OCI-LY3 (cell line): ENCODE results near the gene RNF138.
A peak's percentile ranks its signal among the peaks of the same experiment; 100 is the strongest.

Source experiments
- H2AFZ ChIP-seq: fragments of 200-600, 300-600 bp; shearing (Covaris generic); 2 replicates; pipeline ENCODE4 v1.6.0; 2014; ENCODE audit warnings: antibody characterized with exemption, low read depth, low read length
- H3K27ac ChIP-seq: fragments of 200-600, 300-600 bp; sonication (generic); 2 replicates; pipeline ENCODE4 v1.5.1; 2014; ENCODE audit warnings: mild to moderate bottlenecking, low read length, moderate library complexity, mixed read lengths
- H3K27me3 ChIP-seq: fragments of 200-600, 300-600 bp; sonication (generic); 2 replicates; pipeline ENCODE4 v1.6.1; 2014; ENCODE audit warnings: low read depth, low read length, mixed read lengths
- H3K36me3 ChIP-seq: fragments of 200-600, 300-600 bp; sonication (generic); replicated peaks from 2 replicates; pipeline ENCODE3; 2014; ENCODE audit warnings: low read depth, low read length, mixed read lengths
- H3K4me1 ChIP-seq: fragments of 300-600, 200-600 bp; sonication (generic); 2 replicates; pipeline ENCODE4 v1.6.1; 2014; ENCODE audit warnings: low read length, mixed read lengths
- H3K4me2 ChIP-seq: fragments of 200-600, 300-600 bp; sonication (generic); 2 replicates; pipeline ENCODE4 v1.6.1; 2014; ENCODE audit warnings: low read length, mixed read lengths
- H3K4me3 ChIP-seq: fragments of 300-600, 200-600 bp; sonication (generic); 2 replicates; pipeline ENCODE4 v1.5.1; 2014; ENCODE audit warnings: antibody characterized with exemption, mild to moderate bottlenecking, low read length, moderate library complexity
- H3K79me2 ChIP-seq: fragments of 300-600, 200-600 bp; shearing (Covaris generic); 2 replicates; pipeline ENCODE4 v1.6.1; 2014; ENCODE audit warnings: mild to moderate bottlenecking, low read length, mixed read lengths
- H3K9ac ChIP-seq: fragments of 300-600, 200-600 bp; shearing (Covaris generic); 2 replicates; pipeline ENCODE4 v1.6.0; 2014; ENCODE audit warnings: mild to moderate bottlenecking, low read length, moderate library complexity
- H3K9me3 ChIP-seq: fragments of 200-600, 300-600 bp; shearing (Covaris generic); 2 replicates; pipeline ENCODE4 v1.6.1; 2014; ENCODE audit warnings: low read length, mixed read lengths; ENCODE audit not compliant: insufficient read depth
- H4K20me1 ChIP-seq: fragments of 200-600, 300-600 bp; sonication (generic); 2 replicates; pipeline ENCODE4 v1.6.1; 2016; ENCODE audit warnings: low read length, mixed read lengths; ENCODE audit not compliant: insufficient read depth
- EZH2phosphoT487 ChIP-seq: fragments of 200-600 bp; shearing (Covaris generic); IDR thresholded peaks from 2 replicates; pipeline ENCODE4 v1.6.1; 2018; ENCODE audit warnings: antibody characterized with exemption, mixed run types, low read depth
- TF ChIP-seq, protein P1 (sequence below): fragments of 200-600, 300-600 bp; sonication (generic); IDR thresholded peaks from 2 replicates; pipeline ENCODE4 v1.5.1; 2014; ENCODE audit warnings: antibody characterized with exemption, low read length, low read depth

Gene RNF138

GRCh38 chr18:32091724-32092421, at the start of gene RNF138:
RNF138 (plus strand) TSS chr18:32091874; CDS start chr18:32092777, 903 bp downstream.
- Histone ChIP-seq H3K9ac (peak within 1 kb of the TSS; percentile 98), H3K79me2 (peaks cover 44% of the 10 kb centered on the region), H3K4me1 (peaks cover 15% of the 10 kb centered on the region), H3K36me3 (peaks cover 32% of the 10 kb centered on the region), H3K4me2 (peak within 1 kb of the TSS; percentile 85), H3K4me3 (peak within 1 kb of the TSS; percentile 92), H4K20me1 (peaks cover 35% of the 10 kb centered on the region), H3K9me3 (no peaks in the 10 kb centered on the region), H2AFZ (peak within 1 kb of the TSS; percentile 75), H3K27me3 (no peaks in the 10 kb centered on the region), H3K27ac (peak within 1 kb of the TSS; percentile 94)
- TF ChIP-seq EZH2phosphoT487, result no peak
- TF ChIP-seq, protein P1, sequence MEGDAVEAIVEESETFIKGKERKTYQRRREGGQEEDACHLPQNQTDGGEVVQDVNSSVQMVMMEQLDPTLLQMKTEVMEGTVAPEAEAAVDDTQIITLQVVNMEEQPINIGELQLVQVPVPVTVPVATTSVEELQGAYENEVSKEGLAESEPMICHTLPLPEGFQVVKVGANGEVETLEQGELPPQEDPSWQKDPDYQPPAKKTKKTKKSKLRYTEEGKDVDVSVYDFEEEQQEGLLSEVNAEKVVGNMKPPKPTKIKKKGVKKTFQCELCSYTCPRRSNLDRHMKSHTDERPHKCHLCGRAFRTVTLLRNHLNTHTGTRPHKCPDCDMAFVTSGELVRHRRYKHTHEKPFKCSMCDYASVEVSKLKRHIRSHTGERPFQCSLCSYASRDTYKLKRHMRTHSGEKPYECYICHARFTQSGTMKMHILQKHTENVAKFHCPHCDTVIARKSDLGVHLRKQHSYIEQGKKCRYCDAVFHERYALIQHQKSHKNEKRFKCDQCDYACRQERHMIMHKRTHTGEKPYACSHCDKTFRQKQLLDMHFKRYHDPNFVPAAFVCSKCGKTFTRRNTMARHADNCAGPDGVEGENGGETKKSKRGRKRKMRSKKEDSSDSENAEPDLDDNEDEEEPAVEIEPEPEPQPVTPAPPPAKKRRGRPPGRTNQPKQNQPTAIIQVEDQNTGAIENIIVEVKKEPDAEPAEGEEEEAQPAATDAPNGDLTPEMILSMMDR, result no peak

DNA sequence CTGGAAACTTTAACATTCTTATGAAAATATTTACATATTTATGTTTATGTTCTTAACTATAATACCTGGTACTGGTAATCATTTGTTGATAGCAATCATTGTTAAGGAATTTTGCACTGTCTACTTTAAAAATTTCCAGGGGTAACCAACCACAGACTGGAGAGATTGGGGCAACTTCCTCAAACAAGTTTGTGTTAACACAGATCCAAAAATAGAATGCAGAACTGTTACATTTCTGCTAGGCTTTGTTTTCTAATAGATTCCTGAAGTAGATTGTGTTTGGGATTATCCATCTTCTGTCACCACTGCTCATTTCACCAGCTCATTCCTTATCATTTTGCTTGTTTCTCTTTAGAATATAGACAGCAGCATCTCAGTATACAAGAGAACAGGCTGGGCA, 49.3 kb upstream of the RNF138 start:
- no peaks in the 10 kb centered on the region for H3K27me3 ChIP-seq
- no peak overlapping the region for H3K27ac ChIP-seq
- H3K79me2 ChIP-seq, result no peaks in the 10 kb centered on the region
- no peak overlapping the region for H2AFZ ChIP-seq
- H3K9me3 ChIP-seq, result no peaks in the 10 kb centered on the region
- no peak overlapping the region for H3K9ac ChIP-seq
- no peak for TF ChIP-seq EZH2phosphoT487
- TF ChIP-seq, protein P1, result no peak
- peaks cover 12% of the 10 kb centered on the region for H3K4me1 ChIP-seq
- H3K36me3 ChIP-seq, result no peaks in the 10 kb centered on the region
- H3K4me2 ChIP-seq, result no peak overlapping the region
- H3K4me3 ChIP-seq, result no peak overlapping the region
- no peaks in the 10 kb centered on the region for H4K20me1 ChIP-seq

DNA sequence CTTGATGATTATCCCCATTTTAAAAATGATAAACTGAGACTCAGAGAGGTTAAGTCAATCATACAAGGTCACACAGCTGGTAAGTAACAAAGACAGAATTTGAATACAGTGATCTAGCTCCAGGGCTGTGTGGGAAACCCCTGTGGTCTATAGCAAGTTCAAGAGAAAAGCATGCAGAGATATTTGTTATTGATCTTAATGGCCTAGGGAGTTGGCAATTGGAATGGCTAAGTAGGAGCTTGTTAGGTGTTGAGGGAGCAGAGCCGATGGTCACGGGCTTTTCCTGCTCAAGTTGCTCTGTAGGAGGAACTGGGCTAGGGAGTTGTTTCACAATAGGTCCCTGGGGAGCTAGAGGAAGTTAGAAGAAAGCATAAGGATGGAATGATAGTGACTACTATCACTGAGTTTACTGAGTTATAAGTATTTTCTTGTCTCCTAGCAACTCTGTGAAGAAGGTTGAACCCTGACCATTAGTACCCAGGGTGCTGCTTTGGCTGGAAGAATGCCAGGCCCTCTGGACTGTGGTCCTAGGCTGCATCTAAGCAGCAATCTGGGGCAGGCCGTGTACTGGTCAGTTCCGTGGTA, 43.1 kb upstream of the RNF138 start:
- Histone ChIP-seq H3K9me3 (no peaks in the 10 kb centered on the region), H3K9ac (no peak overlapping the region), H3K36me3 (no peaks in the 10 kb centered on the region), H3K27me3 (no peaks in the 10 kb centered on the region), H3K27ac (peak overlapping the region; percentile 8), H4K20me1 (no peaks in the 10 kb centered on the region), H2AFZ (peak overlapping the region; percentile 54; the same call in 1 of the 2 replicates), H3K4me1 (peaks cover 17% of the 10 kb centered on the region), H3K4me2 (peak overlapping the region; percentile 34), H3K79me2 (no peaks in the 10 kb centered on the region), H3K4me3 (no peak overlapping the region)
- no peak for TF ChIP-seq EZH2phosphoT487
- TF ChIP-seq, protein P1, result no peak

GRCh38 chr18:32049393-32050171, 42.1 kb upstream of the RNF138 start:
- Histone ChIP-seq H3K79me2 (no peaks in the 10 kb centered on the region), H3K9me3 (no peaks in the 10 kb centered on the region), H3K9ac (no peak overlapping the region), H4K20me1 (no peaks in the 10 kb centered on the region), H3K4me1 (peaks cover 17% of the 10 kb centered on the region), H2AFZ (peak overlapping the region; percentile 54), H3K27ac (peak overlapping the region; percentile 8), H3K4me3 (no peak overlapping the region), H3K27me3 (no peaks in the 10 kb centered on the region), H3K4me2 (peak overlapping the region; percentile 34), H3K36me3 (no peaks in the 10 kb centered on the region)
- TF ChIP-seq, protein P1, result no peak
- TF ChIP-seq EZH2phosphoT487, result no peak
